ENCODE data around the gene CDT1.
"Not testable (repeated sequence)": the region's sequence is repeated elsewhere in the genome, so short reads cannot be mapped to it uniquely, and the experiment has no call there.

Gene CDT1

DNA sequence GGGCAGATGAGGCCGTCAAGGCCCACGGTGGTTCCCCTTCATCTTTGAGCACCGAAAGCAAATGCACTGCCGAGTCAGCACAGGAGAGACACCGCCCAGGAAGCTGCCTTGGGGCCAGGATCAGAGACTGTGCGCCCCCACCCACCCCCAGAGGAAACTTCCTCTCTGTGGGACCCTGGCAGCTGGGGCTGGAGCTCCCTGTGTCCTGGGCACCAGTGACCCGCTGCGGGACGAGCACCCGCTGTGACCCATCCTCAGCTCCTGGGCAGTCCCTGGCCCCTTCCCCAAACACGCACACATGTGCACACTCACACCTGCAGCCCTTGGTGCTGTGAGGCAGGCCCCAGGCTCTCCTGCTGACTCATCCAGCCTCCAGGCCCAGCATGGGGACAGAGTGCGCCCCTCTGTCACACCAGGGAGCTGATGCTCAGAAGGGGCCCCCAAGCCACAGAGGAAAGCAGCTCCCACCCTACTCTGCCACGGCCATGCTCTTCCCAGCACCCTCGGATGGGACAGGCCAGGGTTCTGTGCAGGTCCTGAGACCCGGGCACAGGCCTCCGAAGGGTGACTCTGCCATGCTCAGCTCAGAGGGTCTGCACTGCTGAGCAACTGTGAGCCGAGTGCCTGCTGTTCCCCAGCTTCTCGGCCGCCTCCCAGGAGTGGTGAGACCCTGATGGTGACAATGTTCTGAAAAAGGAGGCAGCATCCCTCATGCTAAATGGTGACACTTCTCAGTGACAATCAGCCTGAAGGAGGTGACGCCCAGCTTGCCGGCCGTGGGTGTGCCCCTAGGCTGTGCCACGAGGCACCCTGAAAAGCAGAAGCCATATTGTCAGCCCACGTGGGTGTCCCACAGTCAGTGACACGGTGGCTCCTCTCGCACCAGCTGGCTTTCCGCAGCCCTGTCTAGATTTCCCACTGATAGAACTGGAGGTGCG, 22.2 kb upstream of the CDT1 start:
- DNase-seq (ENCODE audit: extremely low spot score, insufficient read length, low read depth) (no peak), FAIRE-seq (peak; percentile 84)

GRCh38 chr16:88782454-88783390, 20.9 kb upstream of the CDT1 start:
- DNase-seq (ENCODE audit: extremely low spot score, insufficient read length, low read depth) (no peak), FAIRE-seq (no peak)

DNA sequence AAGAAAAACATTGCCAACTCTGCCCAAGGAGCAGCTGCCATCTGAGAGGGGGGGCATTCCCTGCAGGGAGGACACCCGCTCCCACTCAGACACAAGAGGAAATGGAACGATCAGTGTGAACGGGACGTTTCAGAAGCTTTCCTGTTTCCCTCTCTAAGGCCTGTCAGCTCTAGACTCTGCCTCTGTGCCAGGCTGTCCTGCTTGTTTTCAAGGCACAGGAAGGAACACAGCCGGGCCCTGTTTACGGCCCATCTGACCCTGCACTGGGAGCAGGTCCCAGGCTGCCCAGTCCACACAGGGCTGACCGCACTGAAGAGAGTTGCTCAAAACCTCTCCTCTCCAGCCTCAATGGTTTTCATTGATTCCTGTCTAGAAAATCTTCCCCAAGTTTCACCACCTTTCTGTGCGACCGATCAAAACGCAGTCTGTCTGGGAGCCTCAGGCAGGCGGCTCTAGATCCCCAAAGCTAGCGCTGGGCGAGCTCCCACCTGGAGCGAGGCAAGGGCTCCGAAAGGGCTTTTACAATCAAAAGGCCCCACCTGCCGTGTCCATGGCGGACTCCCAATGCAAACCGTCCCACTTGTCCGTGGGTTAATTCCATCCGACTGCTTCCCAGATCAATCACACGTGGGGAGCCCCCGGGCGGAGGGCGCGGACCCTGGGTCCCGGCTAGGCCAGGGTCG, 20.1 kb upstream of the CDT1 start:
- DNase-seq (ENCODE audit: extremely low spot score, insufficient read length, low read depth) = no peak
- FAIRE-seq = peak; percentile 75

- FAIRE-seq = no peak
- no peak for DNase-seq (ENCODE audit: extremely low spot score, insufficient read length, low read depth)
These were observed 19.3 kb upstream of the CDT1 start for GRCh38 chr16:88784074-88784855.

DNA sequence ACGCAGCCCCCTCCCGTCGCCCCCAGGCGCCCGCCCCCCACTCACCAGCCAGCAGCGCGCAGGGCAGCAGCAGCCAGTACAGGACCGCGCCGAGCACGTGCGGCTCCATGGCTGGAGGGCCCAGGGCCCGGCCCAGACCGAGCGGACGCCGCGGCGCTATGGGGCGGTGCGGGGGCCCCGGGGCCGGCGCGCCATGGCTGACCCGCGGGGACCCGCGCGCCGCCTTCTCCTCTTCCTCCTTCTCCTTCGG, 18.8 kb upstream of the CDT1 start:
- no peak for DNase-seq (ENCODE audit: extremely low spot score, insufficient read length, low read depth)
- FAIRE-seq = no peak

DNA sequence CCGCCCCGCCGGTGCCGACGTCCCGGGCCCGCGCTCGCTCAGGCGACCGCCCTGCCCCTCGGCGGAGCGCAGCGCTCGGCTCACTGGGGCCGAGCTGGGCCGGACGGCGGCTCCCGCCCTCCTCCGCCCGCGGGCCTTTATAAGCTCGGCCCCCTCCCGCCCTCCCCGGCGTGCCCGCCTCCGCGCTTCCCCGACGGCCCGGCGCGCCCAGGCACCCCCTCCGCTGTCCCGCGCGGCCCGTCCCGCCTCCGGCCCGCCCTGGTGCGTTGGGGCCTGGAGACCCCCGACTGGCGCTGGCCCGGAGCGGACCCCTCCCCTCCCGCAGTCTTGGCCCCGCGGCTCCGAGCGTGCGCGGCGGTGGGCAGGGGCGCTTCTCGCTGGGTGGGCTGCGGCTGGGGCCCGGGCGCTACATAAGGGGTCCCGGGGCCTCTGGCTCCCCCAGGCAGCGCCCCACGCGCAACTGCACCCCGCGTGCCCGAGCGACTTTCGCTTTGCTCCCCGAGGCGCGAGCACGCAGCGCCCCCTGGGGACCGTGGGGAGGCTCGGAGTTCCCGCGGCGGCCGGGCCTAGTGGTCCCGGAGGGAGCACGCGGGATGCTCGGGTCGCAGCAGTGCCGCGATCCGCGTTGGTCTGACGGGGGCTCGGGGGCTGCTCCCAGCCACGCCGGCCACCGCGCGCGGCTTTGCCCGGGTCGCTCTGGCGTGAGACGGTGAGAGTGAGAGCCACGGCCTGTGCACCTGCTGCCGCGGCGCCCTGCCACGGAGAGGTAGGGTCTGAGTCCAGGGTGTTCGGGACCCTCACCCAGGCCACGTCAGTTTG, 18.3 kb upstream of the CDT1 start, which contains the start of gene PIEZO1:
Gene PIEZO1 (minus strand): TSS at position 115 of the 819 bp plus-strand sequence. CDS start 256 bp downstream, outside the sequence.
- FAIRE-seq (no peak), DNase-seq (ENCODE audit: extremely low spot score, insufficient read length, low read depth) (no peak)

DNA sequence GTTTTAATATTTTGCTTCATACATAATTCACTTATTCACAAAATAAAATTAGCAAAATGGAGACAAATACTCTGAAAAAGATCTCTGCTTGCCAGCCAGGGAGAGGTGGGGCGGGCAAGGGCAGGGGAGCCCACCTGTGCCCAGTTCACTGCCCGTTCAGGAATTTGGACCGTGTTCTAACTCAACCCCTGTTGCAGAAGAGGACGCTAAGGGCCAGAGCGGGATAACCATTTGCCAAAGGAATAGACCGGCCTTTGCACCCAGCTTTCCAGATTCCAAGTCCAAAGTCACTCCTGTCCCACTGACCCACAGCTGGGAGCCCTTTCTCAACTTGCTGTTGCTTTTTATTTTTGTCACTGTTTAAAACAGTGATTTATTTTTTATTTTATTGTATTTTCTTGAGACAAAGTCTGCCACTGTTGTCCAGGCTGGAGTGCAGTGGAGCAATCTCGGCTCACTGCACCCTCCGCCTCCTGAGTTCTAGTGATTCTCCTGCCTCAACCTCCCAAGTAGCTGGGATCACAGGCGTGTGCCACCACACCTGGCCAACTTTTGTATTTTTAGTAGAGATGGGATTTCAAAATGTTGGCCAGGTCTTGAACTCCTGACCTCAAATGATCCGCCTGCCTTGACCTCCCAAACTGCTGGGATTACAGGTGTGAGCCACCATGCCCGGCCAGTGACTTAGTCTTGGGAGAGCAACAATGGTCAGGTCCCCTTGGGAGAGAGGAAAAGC, 15.8 kb upstream of the CDT1 start:
- DNase-seq (ENCODE audit: extremely low spot score, insufficient read length, low read depth) = no peak
- no peak for FAIRE-seq

- not testable (repeated sequence) for DNase-seq (ENCODE audit: extremely low spot score, insufficient read length, low read depth); FAIRE-seq
These were observed 14.8 kb upstream of the CDT1 start for GRCh38 chr16:88788749-88789148.

GRCh38 chr16:88789594-88789993, 14.0 kb upstream of the CDT1 start:
- FAIRE-seq (no peak), DNase-seq (ENCODE audit: extremely low spot score, insufficient read length, low read depth) (no peak)

DNA sequence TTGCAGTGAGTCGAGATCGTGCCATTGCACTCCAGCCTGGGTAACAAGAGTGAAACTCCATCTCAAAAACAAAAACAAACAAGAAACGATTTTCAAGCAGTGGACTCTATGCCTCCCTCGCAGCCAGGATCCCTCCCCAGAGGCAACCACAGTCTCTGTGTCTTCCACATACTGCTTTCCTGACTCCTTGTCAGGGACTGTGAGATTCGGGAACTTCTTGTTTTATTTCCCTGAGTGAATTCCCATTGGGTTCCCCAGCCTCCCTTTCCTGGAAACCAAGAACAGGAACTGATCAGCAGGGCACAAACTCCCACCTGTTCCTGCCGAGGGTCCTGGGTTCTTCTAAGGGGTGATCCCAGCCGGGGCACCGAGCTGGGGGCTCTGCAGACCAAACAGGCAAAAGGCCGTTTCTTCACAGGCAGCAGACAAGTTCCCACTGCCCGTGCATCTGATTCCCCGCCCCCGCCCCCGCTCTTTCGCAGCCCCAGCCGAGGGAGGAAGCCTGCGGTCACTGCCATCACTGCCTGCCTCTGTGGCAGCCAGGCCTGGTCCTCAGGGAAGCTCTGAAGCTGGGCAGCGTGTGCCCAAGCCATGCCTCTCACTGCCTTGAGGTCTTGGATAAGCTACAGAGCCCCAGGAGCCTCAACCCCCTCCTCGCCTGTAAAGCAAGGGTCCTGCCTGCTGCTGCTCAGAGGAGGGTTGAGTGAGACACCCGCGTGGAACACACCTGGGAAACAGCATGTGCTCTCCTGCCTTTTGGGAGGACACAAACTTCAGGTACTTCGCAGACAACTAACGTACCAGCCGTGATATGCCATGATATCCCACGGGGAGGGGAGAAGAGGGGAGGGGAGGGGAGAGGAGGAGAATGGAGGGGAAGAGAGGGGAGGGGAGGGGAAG, 13.0 kb upstream of the CDT1 start:
- DNase-seq (ENCODE audit: extremely low spot score, insufficient read length, low read depth) (no peak), FAIRE-seq (peak; percentile 41)

- no peak for FAIRE-seq
- no peak for DNase-seq (ENCODE audit: extremely low spot score, insufficient read length, low read depth)
These were observed 11.5 kb upstream of the CDT1 start for GRCh38 chr16:88792078-88792550.

DNA sequence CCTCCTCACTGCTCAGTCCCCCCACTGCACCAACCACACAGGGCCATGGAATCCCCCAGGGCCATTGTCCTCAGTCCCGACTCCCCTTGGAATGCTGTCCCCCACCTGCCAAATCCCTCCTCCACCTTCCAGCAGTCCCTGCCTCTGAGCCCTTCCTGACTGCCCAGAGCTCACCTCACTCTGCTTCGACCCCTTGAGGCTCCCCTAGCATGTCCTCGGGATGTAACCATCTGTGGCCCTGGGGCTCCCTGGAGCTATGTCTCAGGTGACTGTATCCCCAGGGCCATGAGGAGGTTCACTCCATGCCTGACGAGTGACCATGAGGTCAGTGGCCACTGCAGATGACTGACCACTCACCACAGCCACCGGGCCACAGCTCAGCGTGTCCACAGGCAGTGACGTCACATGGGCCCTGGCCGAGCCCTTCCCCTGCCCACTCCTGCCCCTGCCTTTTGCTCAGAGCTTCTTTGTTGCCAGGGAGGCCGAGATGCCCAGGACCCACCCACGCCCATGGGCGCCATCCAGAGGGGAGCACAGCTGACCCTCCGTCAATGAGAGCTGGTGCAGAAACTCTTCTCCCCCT, 10.8 kb upstream of the CDT1 start:
- DNase-seq (ENCODE audit: extremely low spot score, insufficient read length, low read depth) = no peak
- no peak for FAIRE-seq

- DNase-seq (ENCODE audit: extremely low spot score, insufficient read length, low read depth) = no peak
- FAIRE-seq = no peak
These were observed 10.2 kb upstream of the CDT1 start for GRCh38 chr16:88793251-88793954.

GRCh38 chr16:88796278-88796677, 7.3 kb upstream of the CDT1 start:
- FAIRE-seq (no peak), DNase-seq (ENCODE audit: extremely low spot score, insufficient read length, low read depth) (no peak)

- DNase-seq (ENCODE audit: extremely low spot score, insufficient read length, low read depth) = no peak
- FAIRE-seq = no peak
These were observed 5.5 kb upstream of the CDT1 start for GRCh38 chr16:88798073-88798472.

- DNase-seq (ENCODE audit: extremely low spot score, insufficient read length, low read depth) (no peak), FAIRE-seq (no peak)
These were observed 4.7 kb upstream of the CDT1 start for GRCh38 chr16:88798772-88799455.
